ENCODE results near the gene JAKMIP1.

- TF ChIP-seq POLR2AphosphoS5 (IDR thresholded peaks at IDR 0.05) (no peak), CTCF (IDR thresholded peaks at IDR 0.05) (no peak), POLR2A (IDR thresholded peaks at IDR 0.05) (no peak)
Measured at GRCh38 chr4:6172927-6173200, 27.5 kb downstream of the JAKMIP1 start.

All from upper lobe of left lung (tissue), 4 donors.